Natural killer cell (primary cell): ENCODE measurements around the gene LINGO1. TPM values are rescaled to one million over a fixed set of nuclear protein-coding genes. Genes with fewer than 3 reads are reported as not detected.

Experiments used
- ATAC-seq, 3 donors: fragments of 150-1000 bp in 2 of 3; fragments of 200-7000 bp in 1 of 3; cut with Tn5 transposase; 1 replicate in 1 of 3; 2 replicates in 2 of 3; pipeline ENCODE4 v1.10.0; 2021; ENCODE audit warnings: mild to moderate bottlenecking in 2 of 3, moderate library complexity in 2 of 3
- DNase-seq, 2 donors: peaks; one replicate each; pipeline versions ENCODE4 v3.0.0 to v3.0.0-alpha.2; 2013 to 2021; ENCODE audit warnings: mixed read lengths in 1 of 2
- H3K27ac ChIP-seq: one replicate; pipeline ENCODE4 v1.5.1; 2013; ENCODE audit warnings: mild to moderate bottlenecking, low read length
- H3K27me3 ChIP-seq: one replicate; pipeline ENCODE4 v1.6.1; 2013; ENCODE audit warnings: low read length; ENCODE audit not compliant: control insufficient read depth, insufficient read depth
- H3K36me3 ChIP-seq: one replicate; pipeline ENCODE4 v1.6.1; 2013; ENCODE audit warnings: low read length; ENCODE audit not compliant: control insufficient read depth, insufficient read depth
- H3K4me1 ChIP-seq: one replicate; pipeline ENCODE4 v1.6.1; 2013; ENCODE audit warnings: low read length; ENCODE audit not compliant: control insufficient read depth, insufficient read depth
- H3K4me3 ChIP-seq: one replicate; pipeline ENCODE4 v1.5.1; 2013; ENCODE audit warnings: low read length
- H3K9me3 ChIP-seq: one replicate; pipeline ENCODE4 v1.6.1; 2013; ENCODE audit warnings: low read length; ENCODE audit not compliant: control insufficient read depth, insufficient read depth
- H3K27ac Mint-ChIP-seq, 2 donors: one replicate each; pipeline ENCODE4 v1.8.0; 2022; ENCODE audit warnings: mild to moderate bottlenecking in 2 of 2, mixed read lengths in 2 of 2, moderate library complexity in 1 of 2
- H3K27me3 Mint-ChIP-seq, 2 donors: one replicate each; pipeline ENCODE4 v1.8.0; 2022; ENCODE audit warnings: low read depth in 2 of 2, mixed read lengths in 2 of 2
- H3K36me3 Mint-ChIP-seq: one replicate; pipeline ENCODE4 v1.8.0; 2022; ENCODE audit warnings: mixed read lengths
- H3K4me1 Mint-ChIP-seq, 2 donors: one replicate each; pipeline ENCODE4 v1.8.0; 2022; ENCODE audit warnings: mixed read lengths in 2 of 2
- H3K4me3 Mint-ChIP-seq: one replicate; pipeline ENCODE4 v1.8.0; 2022; ENCODE audit warnings: mild to moderate bottlenecking, moderate library complexity, mixed read lengths
- H3K9me3 Mint-ChIP-seq, 2 donors: one replicate each; pipeline ENCODE4 v1.8.0; 2022; ENCODE audit warnings: mixed read lengths in 2 of 2
- CTCF ChIP-seq: fragments of 200-600 bp; IDR thresholded peaks from one replicate; pipeline ENCODE4 v1.8.0; 2022; ENCODE audit warnings: antibody characterized with exemption
- WGBS: methylation state at CpG from one replicate; pipeline ENCODE4 v1.1.7; 2013; ENCODE audit warnings: missing lambda C conversion rate; ENCODE audit not compliant: insufficient coverage; 5-methylcytosine and 5-hydroxymethylcytosine counted together
- intact Hi-C: fragments of 100-400 bp; cut with micrococcal nuclease; formaldehyde crosslinking; loops from one replicate; pipeline ENCODE4 v1.14.2; 2022
- total RNA-seq, 4 donors: library from RNA; stranded (reverse); fragments of 120-200 nt in 1 of 4; gene quantifications; one replicate each; pipeline versions ENCODE4 v1.2.3 to v1.2.4, GENCODE V29; 2013 to 2022

The LINGO1 gene
- total RNA-seq, 3 donors from 2014 or later (not counting 1 experiment from before 2014, with no cell fraction given), result not detected

DNA sequence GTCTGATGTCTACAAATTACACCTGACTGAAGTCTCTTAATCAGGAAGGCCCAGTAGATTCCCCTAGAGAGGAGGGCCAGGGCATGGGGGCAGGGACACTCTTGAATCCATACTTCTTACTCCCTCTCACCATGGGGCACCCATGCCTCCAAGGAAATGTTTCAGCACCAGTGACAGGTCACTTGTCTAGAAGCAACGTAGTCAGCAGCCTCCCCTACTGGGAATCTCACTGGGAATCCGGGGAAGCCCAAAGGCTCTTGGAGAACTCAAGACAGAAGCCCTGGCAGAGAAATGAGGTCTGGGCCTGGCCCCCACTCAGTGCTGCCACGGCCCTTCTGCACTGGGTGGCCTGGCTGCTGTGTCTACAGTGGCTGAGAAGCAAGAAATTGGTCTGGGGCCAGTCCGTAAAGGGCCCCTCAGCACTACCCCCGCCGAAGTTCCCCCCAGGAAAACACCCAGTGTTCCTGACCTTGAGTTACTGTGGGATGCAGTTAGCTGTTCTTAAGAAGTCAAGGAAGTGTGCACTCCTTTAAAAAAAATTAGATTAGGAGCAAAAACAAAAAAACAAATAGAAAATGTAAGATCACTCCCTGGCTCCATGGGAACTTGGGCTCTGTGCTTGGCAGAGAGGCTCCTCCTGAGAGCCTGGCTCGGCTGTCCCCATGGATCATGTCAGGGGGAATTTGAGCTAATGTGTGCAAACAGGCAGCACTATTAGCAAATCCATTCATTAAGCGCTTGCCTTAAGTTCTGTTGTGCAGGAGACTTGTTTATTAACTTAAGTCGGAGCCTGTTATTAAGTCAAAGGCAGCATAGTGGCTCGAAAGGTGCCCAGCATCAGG, 5.4 kb upstream of the LINGO1 start:
- Mint-ChIP-seq H3K36me3 (no peaks in the 10 kb centered on the region), H3K27ac (no peak overlapping the region), H3K4me3 (no peak overlapping the region), H3K4me1 (peaks cover 10 to 14% of the 10 kb centered on the region in 2 donors), H3K27me3 (peaks cover 36 to 46% of the 10 kb centered on the region in 2 donors), H3K9me3 (no peaks in the 10 kb centered on the region)
- no peak for TF ChIP-seq CTCF
- intact Hi-C loops, result no loop called here
- WGBS, result 80% methylated on average over 10 of the region's 10 CpGs
- no peak overlapping the region for H3K27ac ChIP-seq
- H3K4me1 ChIP-seq, result peaks cover 19% of the 10 kb centered on the region
- ATAC-seq (no peak), DNase-seq (no peak)
- H3K36me3 ChIP-seq, result no peaks in the 10 kb centered on the region
- peaks cover 23% of the 10 kb centered on the region for H3K27me3 ChIP-seq
- H3K4me3 ChIP-seq, result no peak overlapping the region
- H3K9me3 ChIP-seq, result no peaks in the 10 kb centered on the region

DNA sequence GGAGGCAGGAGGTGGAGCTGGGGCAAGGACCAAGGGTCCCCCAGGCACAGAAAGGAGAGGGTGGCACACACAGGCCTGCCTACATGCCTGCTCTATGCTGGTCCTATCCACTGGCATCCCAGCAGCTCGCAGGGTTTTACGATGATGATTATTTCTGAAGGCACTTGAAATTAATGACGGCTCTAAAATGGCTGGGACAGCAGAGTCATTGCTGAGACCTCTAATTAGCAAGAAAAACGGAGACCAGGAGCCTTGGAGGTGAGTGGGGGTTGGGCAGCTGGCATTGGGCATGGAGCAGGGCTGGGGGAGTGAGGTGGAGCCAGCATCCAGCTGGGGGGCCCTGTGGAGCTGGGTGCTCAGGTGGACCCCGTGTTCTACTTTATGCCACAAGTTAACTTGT, 3.5 kb upstream of the LINGO1 start:
- Histone ChIP-seq H3K4me3 (no peak overlapping the region), H3K27ac (no peak overlapping the region), H3K36me3 (no peaks in the 10 kb centered on the region), H3K27me3 (peaks cover 32% of the 10 kb centered on the region), H3K4me1 (peaks cover 20% of the 10 kb centered on the region), H3K9me3 (no peaks in the 10 kb centered on the region)
- no peak overlapping the region for H3K4me3 Mint-ChIP-seq
- no peak overlapping the region for H3K27ac Mint-ChIP-seq
- H3K27me3 Mint-ChIP-seq, result peaks cover 39 to 46% of the 10 kb centered on the region in 2 donors
- intact Hi-C loops, result no loop called here
- DNase-seq, result no peak
- 76% methylated on average over 5 of the region's 5 CpGs for WGBS
- no peaks in the 10 kb centered on the region for H3K9me3 Mint-ChIP-seq
- no peaks in the 10 kb centered on the region for H3K36me3 Mint-ChIP-seq
- ATAC-seq, result no peak
- no peak for TF ChIP-seq CTCF
- H3K4me1 Mint-ChIP-seq, result peaks cover 10 to 14% of the 10 kb centered on the region in 2 donors

- peak; percentile 31 to 57 for DNase-seq
- intact Hi-C loops, result no loop called here
- H3K9me3 ChIP-seq, result no peaks in the 10 kb centered on the region
- Mint-ChIP-seq H3K4me3 (peak overlapping the region; percentile 82), H3K4me1 (peaks cover 10 to 14% of the 10 kb centered on the region in 2 donors), H3K9me3 (no peaks in the 10 kb centered on the region), H3K27ac (no peak overlapping the region), H3K36me3 (no peaks in the 10 kb centered on the region), H3K27me3 (peaks cover 48 to 55% of the 10 kb centered on the region in 2 donors)
- H3K4me3 ChIP-seq, result no peak overlapping the region
- no peak overlapping the region for H3K27ac ChIP-seq
- peak; percentile 24 for TF ChIP-seq CTCF
- peak in 2 of 3 donors; percentile 49 to 51 for ATAC-seq
- H3K4me1 ChIP-seq, result peaks cover 20% of the 10 kb centered on the region
- H3K27me3 ChIP-seq, result peaks cover 34% of the 10 kb centered on the region
- WGBS, result 4% methylated on average over 33 of the region's 34 CpGs
- H3K36me3 ChIP-seq, result no peaks in the 10 kb centered on the region
Observed at GRCh38 chr15:77634266-77634962, 1.7 kb upstream of the LINGO1 start.
